Thyroid gland (tissue), 4 donors: ENCODE results near the gene UQCRC2. TPM values are rescaled to one million over a fixed set of nuclear protein-coding genes. Genes with fewer than 3 reads are reported as not detected.

Experiments used
- DNase-seq, 2 donors: peaks; one replicate each; pipeline ENCODE4 v3.0.0-alpha.2; 2019
- H3K27ac ChIP-seq, 3 donors: fragments of 200-600 bp; sonication (generic); 1 replicate in 2 of 3; 2 replicates in 1 of 3; pipeline ENCODE4 v1.5.1; 2016 to 2019; ENCODE audit warnings: mild to moderate bottlenecking in 1 of 3, moderate library complexity in 1 of 3
- H3K27me3 ChIP-seq: fragments of 200-600 bp; sonication (generic); one replicate; pipeline ENCODE4 v1.5.1; 2019
- H3K36me3 ChIP-seq, 2 donors: fragments of 200-600 bp; sonication (generic); one replicate each; pipeline ENCODE4 v1.5.1; 2016 to 2019
- H3K4me1 ChIP-seq, 2 donors: fragments of 200-600 bp; sonication (generic); one replicate each; pipeline ENCODE4 v1.5.1; 2017 to 2019
- H3K4me3 ChIP-seq, 3 donors: fragments of 200-600 bp; sonication (generic); replicated peaks in 1 of 3; 1 replicate in 2 of 3; 2 replicates in 1 of 3; pipeline ENCODE4 v1.5.1; 2016; ENCODE audit warnings: mild to moderate bottlenecking in 1 of 3
- H3K9me3 ChIP-seq: fragments of 200-600 bp; sonication (generic); one replicate; pipeline ENCODE4 v1.5.1; 2017
- CTCF ChIP-seq, 6 experiments: fragments of 200-600 bp in 3 of 6; fragments of 450-650 bp in 3 of 6; sonication (generic) in 3 of 6; IDR thresholded peaks; one replicate each; pipeline ENCODE4 v1.5.1; 2016 to 2019; ENCODE audit warnings: antibody characterized with exemption in 6 of 6, mild to moderate bottlenecking in 2 of 6, inconsistent platforms in 1 of 6, moderate library complexity in 1 of 6
- POLR2A ChIP-seq, 2 donors: fragments of 450-650 bp; IDR thresholded peaks; one replicate each; pipeline ENCODE4 v1.6.1; 2017; ENCODE audit warnings: antibody characterized with exemption in 2 of 2, mild to moderate bottlenecking in 2 of 2, moderate library complexity in 1 of 2
- WGBS, 2 donors: methylation state at CpG; one replicate each; pipeline ENCODE4 v1.1.5; 2017; 5-methylcytosine and 5-hydroxymethylcytosine counted together
- intact Hi-C: fragments of 100-400 bp; cut with DNase I; formaldehyde crosslinking; loops from one replicate; pipeline ENCODE4 v1.15.1; 2023
- total RNA-seq, 4 donors: library from RNA; depleted of rRNA; stranded (reverse); fragments of >200 nt; gene quantifications; one replicate each; pipeline ENCODE4 v1.2.3, GENCODE V29; 2016

UQCRC2 gene
- total RNA-seq, 4 donors from 2014 or later = 168 to 333 (median 181) TPM

DNA sequence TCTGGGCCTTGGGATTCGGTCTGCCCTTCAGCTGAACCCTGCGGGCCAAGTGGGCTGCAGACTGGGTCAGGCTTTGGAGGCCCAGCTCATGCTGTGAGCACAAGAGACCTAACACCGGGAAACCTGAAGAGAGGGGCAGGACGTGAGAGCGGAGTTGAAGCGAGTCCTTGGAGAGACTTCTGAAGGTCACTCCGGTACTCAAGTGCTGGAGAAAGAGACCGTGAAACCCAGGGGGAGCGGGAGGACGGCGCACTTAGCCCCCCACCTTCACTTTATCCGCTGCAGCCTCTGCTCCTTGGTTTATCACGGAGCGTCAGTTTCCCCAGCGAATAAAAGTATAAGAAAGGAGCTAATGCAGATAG, 361 bp downstream of the UQCRC2 start:
- intact Hi-C loops = no loop called here
- TF ChIP-seq POLR2A (IDR thresholded peaks at IDR 0.05) (no peak), CTCF (IDR thresholded peaks at IDR 0.05) (no peak)
- Histone ChIP-seq H3K36me3 (peaks cover 9 to 16% of the 10 kb centered on the region in 2 donors), H3K9me3 (no peaks in the 10 kb centered on the region), H3K4me3 (peak overlapping the region; percentile 68 to 76 (median 74)), H3K27me3 (no peaks in the 10 kb centered on the region), H3K27ac (peak overlapping the region; percentile 80 to 99 (median 93)), H3K4me1 (peaks cover 19 to 29% of the 10 kb centered on the region in 2 donors)
- no peak for DNase-seq
- 0 to 1% methylated on average over 15 of the region's 15 CpGs for WGBS, 2 donors

- H3K4me1 ChIP-seq = peaks cover 8 to 15% of the 10 kb centered on the region in 2 donors
- peaks cover 50 to 56% of the 10 kb centered on the region in 2 donors for H3K36me3 ChIP-seq
- H3K27me3 ChIP-seq = no peaks in the 10 kb centered on the region
- H3K9me3 ChIP-seq = no peaks in the 10 kb centered on the region
- intact Hi-C loops = no loop called here
- no peak overlapping the region for H3K27ac ChIP-seq
- no peak for DNase-seq
- H3K4me3 ChIP-seq = no peak overlapping the region
- no peak for TF ChIP-seq CTCF (IDR thresholded peaks at IDR 0.05)
- TF ChIP-seq POLR2A (IDR thresholded peaks at IDR 0.05) = no peak
- WGBS, 2 donors = 64 to 66% methylated on average over 1 of the region's 1 CpG
These were observed 4.7 kb downstream of the UQCRC2 start for GRCh38 chr16:21957714-21958346.

GRCh38 chr16:21959050-21959449, 5.9 kb downstream of the UQCRC2 start:
- Histone ChIP-seq H3K9me3 (no peaks in the 10 kb centered on the region), H3K4me3 (no peak overlapping the region), H3K4me1 (peaks cover 7 to 12% of the 10 kb centered on the region in 2 donors), H3K36me3 (peaks cover 62 to 68% of the 10 kb centered on the region in 2 donors), H3K27me3 (no peaks in the 10 kb centered on the region), H3K27ac (no peak overlapping the region)
- intact Hi-C loops = no loop called here
- no peak for DNase-seq
- 89 to 91% methylated on average over 3 of the region's 3 CpGs for whole genome bisulfite sequencing, 2 donors
- TF ChIP-seq POLR2A (IDR thresholded peaks at IDR 0.05) (no peak), CTCF (IDR thresholded peaks at IDR 0.05) (no peak)

DNA sequence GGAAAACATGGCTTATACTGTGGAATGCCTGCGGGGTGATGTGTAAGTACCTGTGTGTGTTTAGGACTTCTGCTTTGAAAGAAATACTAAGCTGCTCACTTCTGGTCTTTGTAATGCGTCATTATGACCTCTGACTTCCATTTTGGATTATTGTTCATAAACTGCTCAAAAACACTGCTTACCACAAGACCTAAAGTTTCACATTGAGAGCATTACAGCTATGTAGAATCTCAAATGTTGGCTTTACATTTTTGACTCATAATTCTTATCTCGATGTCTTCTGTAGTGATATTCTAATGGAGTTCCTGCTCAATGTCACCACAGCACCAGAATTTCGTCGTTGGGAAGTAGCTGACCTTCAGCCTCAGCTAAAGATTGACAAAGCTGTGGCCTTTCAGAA, 9.3 kb downstream of the UQCRC2 start:
- Histone ChIP-seq H3K36me3 (peaks cover 96% of the 10 kb centered on the region in 2 donors), H3K4me3 (no peak overlapping the region), H3K4me1 (no peaks in the 10 kb centered on the region), H3K27ac (no peak overlapping the region), H3K9me3 (no peaks in the 10 kb centered on the region), H3K27me3 (no peaks in the 10 kb centered on the region)
- no peak for DNase-seq
- TF ChIP-seq POLR2A (IDR thresholded peaks at IDR 0.05) (no peak), CTCF (IDR thresholded peaks at IDR 0.05) (no peak)
- WGBS, 2 donors = 95 to 97% methylated on average over 5 of the region's 5 CpGs
- intact Hi-C loops = no loop called here

DNA sequence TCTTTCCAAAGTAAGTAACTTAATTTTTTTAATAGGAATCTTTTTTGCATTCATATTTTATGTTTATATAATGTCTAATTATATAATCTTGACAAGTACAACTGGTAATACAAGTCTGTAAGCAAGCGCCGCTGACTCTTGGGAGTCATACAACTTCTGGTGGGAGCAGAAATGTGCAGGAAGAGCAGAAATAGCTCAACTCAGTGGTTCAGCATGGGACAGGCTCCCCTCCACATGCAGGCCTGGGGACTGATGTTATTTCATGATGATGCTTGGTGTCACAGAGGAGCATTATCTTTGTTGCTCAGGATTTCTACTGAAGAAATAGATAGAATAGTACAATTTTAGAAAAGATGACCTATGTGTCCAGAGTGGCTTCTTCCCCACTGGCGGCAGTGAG, 10.7 kb downstream of the UQCRC2 start:
- 93 to 95% methylated on average over 3 of the region's 3 CpGs for WGBS, 2 donors
- Histone ChIP-seq H3K9me3 (no peaks in the 10 kb centered on the region), H3K4me3 (no peak overlapping the region), H3K27ac (no peak overlapping the region), H3K4me1 (no peaks in the 10 kb centered on the region), H3K27me3 (no peaks in the 10 kb centered on the region), H3K36me3 (peaks cover 94 to 96% of the 10 kb centered on the region in 2 donors)
- intact Hi-C loops = no loop called here
- TF ChIP-seq CTCF (IDR thresholded peaks at IDR 0.05) = no peak
- TF ChIP-seq POLR2A (IDR thresholded peaks at IDR 0.05) = no peak
- DNase-seq = no peak
